Measurements from ENCODE around the gene PEPD.

Gene PEPD

DNA sequence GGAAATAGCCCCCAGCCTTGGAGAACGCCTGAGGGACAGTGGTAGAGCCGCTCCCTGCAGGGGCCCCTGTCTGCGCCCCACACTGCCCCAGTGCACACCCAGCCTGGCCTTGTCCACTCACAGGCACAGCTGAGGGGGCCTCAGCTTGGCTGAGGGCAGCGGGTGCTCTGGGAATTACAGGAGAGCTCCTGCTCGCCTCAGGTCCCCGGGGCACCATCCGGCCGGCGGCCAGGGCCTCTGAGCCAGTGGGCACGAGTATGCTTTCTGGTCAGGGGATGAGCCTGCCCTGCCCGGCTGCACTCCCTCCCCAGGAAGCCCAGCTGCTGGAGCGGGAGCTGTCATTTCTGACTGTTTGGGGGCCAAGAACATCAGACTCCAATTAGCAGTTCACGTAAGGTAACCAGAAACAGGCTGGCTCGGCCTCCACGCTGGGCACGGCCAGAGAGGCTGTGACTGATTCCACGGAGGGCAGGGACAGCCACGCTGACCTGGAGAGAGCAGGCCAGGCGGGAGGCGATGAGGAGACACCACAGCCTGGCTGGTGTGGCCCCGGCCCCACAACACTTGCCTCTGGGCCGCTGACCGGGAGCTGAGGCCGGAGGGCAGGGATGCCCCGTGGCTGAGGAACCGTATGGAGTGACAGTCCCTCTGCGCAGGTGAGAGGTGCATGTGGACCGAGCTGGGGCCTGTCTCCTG lies 132.7 kb downstream of the PEPD start:
- DNase-seq (ENCODE audit: low read depth) = peak; percentile 21
- H3K4me3 ChIP-seq (ENCODE audit: control insufficient read depth, low read depth, low read length) = no peak overlapping the region
- TF ChIP-seq, protein P1, sequence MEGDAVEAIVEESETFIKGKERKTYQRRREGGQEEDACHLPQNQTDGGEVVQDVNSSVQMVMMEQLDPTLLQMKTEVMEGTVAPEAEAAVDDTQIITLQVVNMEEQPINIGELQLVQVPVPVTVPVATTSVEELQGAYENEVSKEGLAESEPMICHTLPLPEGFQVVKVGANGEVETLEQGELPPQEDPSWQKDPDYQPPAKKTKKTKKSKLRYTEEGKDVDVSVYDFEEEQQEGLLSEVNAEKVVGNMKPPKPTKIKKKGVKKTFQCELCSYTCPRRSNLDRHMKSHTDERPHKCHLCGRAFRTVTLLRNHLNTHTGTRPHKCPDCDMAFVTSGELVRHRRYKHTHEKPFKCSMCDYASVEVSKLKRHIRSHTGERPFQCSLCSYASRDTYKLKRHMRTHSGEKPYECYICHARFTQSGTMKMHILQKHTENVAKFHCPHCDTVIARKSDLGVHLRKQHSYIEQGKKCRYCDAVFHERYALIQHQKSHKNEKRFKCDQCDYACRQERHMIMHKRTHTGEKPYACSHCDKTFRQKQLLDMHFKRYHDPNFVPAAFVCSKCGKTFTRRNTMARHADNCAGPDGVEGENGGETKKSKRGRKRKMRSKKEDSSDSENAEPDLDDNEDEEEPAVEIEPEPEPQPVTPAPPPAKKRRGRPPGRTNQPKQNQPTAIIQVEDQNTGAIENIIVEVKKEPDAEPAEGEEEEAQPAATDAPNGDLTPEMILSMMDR (conservative IDR thresholded peaks at IDR 0.05; ENCODE audit: control insufficient read depth, insufficient read depth, low read depth, low read length) = no peak

DNA sequence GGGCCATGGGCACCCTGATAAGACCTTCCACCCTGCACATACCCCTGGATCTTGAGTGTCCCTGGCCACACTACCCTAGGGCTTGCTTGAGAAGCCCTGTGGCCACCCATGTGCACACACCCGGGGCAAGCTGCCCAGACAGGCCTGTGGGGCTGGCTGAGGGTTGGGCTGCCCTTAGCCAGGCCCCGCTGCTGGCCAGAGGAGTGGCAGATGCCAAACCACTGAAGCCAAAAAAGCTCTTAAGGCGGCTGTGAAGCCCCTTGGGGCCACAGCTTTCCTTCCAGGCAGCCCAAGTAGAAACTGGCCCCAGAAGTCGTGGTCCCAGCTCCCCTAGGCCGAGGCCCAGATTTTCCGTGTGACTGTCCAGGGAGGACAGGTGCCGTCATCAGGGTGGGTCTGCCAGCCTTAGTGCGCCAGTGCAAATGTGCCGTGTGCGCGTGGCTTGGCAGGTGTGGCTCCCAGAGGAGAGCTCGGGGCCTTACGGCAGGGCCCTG lies 133.3 kb downstream of the PEPD start:
- TF ChIP-seq, protein P1 (conservative IDR thresholded peaks at IDR 0.05; ENCODE audit: control insufficient read depth, insufficient read depth, low read depth, low read length) = no peak
- no peak for DNase-seq (ENCODE audit: low read depth)

DNA sequence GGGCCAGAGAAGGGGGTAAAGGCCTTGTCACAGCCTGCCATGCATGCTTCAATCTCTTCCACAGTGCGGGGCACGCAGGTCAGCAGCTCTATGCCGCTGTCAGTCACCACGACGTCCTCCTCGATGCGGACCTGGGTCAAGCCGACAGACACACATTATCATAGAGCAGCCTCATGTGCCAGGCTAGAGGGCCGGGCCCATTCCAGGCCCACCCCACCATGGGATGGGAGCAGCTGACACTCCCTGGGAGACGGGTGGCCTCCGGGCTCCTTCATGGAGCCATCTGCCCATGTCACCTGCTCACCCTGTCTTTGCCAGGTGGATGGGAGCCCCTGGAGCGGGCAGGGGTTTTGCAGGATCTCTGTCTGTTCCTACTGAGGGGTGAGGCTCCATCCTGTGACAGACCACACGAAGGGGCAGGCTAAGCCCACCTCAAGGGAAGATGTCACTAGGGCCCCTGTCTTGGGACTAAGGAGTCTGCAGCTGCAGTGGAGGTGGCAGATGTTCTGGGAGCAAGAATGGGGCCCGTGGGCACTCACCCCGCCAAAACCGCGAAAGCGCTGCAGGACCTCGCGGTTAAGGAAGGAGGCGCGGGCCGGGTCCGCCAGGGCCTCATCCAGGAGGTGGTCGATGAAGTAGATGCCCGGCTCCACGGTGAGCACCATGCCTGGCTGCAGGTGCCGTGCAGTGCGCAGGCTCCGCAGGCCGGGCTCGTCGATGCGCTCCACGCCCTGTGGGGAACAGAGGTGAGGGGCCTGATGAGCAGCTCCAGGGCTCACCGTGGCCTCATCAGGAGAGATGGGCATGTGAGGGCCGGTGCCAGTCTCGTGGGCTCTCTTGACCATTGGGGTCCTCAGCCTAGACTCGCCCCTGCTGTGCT lies 134.0 kb downstream of the PEPD start:
- no peak for DNase-seq (ENCODE audit: low read depth)
- TF ChIP-seq, protein P1 (conservative IDR thresholded peaks at IDR 0.05; ENCODE audit: control insufficient read depth, insufficient read depth, low read depth, low read length) = no peak
- no peak overlapping the region for H3K4me3 ChIP-seq (ENCODE audit: control insufficient read depth, low read depth, low read length)

More for the DNA sequence above, 133.3 kb downstream of the PEPD start:
- H3K4me3 ChIP-seq (ENCODE audit: control insufficient read depth, low read depth, low read length) = no peak overlapping the region

DNA sequence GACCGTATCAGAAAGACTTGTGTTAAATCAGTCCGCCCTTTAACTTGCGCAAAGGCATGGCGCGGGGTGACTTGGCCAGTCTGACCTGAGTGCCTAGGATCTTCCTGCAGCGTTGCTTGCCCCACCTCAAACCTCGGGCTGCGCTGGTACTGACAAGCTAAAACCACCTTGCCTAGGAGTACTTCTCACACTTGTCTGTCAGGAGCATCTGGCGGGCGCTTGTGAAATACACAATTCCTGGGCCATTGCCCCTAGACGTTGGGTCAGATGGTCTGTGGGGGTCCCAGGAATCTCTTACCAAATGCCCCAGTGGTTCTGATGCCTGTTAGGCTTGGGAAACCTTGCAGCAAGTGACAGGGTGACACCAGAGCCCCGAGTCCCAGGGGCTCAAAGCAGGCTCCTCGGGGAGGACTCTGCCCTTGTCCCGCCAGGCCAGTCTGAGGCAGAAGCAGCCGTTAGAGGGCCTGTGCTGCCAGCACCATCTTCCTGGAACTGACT lies 135.2 kb downstream of the PEPD start:
- no peak overlapping the region for H3K4me3 ChIP-seq (ENCODE audit: control insufficient read depth, low read depth, low read length)
- no peak for DNase-seq (ENCODE audit: low read depth)
- TF ChIP-seq, protein P1 (conservative IDR thresholded peaks at IDR 0.05; ENCODE audit: control insufficient read depth, insufficient read depth, low read depth, low read length) = no peak

DNA sequence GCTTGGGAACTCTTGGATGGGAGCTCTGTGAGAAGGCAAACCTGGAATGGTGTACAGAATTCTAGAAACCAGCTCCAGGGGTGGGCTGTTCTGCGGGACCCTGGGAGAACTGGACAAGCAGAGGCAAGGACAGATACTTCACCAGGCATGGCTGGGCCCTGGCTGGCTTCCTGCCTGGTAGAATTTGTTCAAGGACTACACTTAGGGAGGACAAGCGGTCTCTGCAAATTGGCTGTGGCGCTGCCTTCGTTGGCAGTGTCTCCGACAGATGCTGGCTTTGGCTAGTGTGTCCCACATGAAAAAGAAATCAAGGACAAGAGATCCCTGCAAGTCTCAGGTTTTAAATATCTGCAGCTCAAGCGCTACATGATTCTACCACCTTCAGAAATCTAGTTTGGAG lies 135.6 kb downstream of the PEPD start:
- no peak overlapping the region for H3K4me3 ChIP-seq (ENCODE audit: control insufficient read depth, low read depth, low read length)
- DNase-seq (ENCODE audit: low read depth) = no peak
- TF ChIP-seq, protein P1 (conservative IDR thresholded peaks at IDR 0.05; ENCODE audit: control insufficient read depth, insufficient read depth, low read depth, low read length) = no peak

DNA sequence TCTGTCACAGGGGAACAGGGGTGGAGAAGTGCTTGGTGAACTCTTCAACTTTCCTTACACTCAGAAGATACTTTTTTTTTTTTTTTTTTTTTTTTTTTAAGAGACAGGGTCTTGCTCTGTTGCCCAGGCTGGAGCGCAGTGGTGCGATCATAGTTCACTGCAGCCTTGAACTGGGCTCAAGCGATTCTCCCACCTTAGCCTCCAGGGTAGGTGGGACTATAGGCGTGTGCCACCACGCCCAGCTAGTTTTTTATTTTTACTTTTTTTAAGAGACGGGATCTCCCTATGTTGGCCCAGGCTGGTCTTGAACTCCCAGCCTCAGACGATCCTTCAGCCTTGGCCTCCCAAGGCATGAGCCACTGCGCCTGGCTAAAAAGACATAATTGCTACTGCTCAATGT lies 136.6 kb downstream of the PEPD start:
- no peak overlapping the region for H3K4me3 ChIP-seq (ENCODE audit: control insufficient read depth, low read depth, low read length)
- TF ChIP-seq, protein P1 (conservative IDR thresholded peaks at IDR 0.05; ENCODE audit: control insufficient read depth, insufficient read depth, low read depth, low read length) = no peak

More for the DNA sequence above, 136.6 kb downstream of the PEPD start:
- DNase-seq (ENCODE audit: low read depth) = no peak
